ENCODE measurements around the gene KCNK4. TPM values are rescaled to one million over a fixed set of nuclear protein-coding genes. Genes with fewer than 3 reads are reported as not detected.

The KCNK4 gene
- total and polyA plus RNA-seq, 2 of the 13 experiments (the other 11 are each of a cell fraction or from before 2014, with no cell fraction given) = not detected

GRCh38 chr11:64304316-64305072 lies 13.4 kb downstream of the KCNK4 start (continued):
- TF ChIP-seq CENPBD1 (CRISPR knock-in tag; IDR thresholded peaks at IDR 0.05; ENCODE audit: borderline replicate concordance, low read depth) = no peak
- peak; percentile 65; the same call in 1 of the 2 replicates for TF ChIP-seq ZBTB7B (CRISPR knock-in tag; IDR thresholded peaks at IDR 0.05)
- 0 out of 2 replicates have a peak, but pooled peaks have one; percentile 40 for TF ChIP-seq ZNF740 (CRISPR knock-in tag; IDR thresholded peaks at IDR 0.05)
- 0 out of 2 replicates have a peak, but pooled peaks have one; percentile 47 for TF ChIP-seq ZNF205 (CRISPR knock-in tag; IDR thresholded peaks at IDR 0.05)
- TF ChIP-seq REST (IDR thresholded peaks at IDR 0.05; ENCODE audit: borderline replicate concordance in 1 of 2, low read depth in 1 of 2, low read length in 2 of 2) = no peak
- no peak for TF ChIP-seq FOXA1 (IDR thresholded peaks at IDR 0.05)
- no peak for TF ChIP-seq FOXA1 (CRISPR knock-in tag; IDR thresholded peaks at IDR 0.05)
- peak; percentile 50; the same call in 1 of the 2 replicates for TF ChIP-seq ZMYM3 (CRISPR knock-in tag; IDR thresholded peaks at IDR 0.05)
- TF ChIP-seq RFX1 (IDR thresholded peaks at IDR 0.05) = no peak
- peak; percentile 44; the same call in 1 of the 2 replicates for TF ChIP-seq ELF1 (CRISPR knock-in tag; IDR thresholded peaks at IDR 0.05)
- no peak for TF ChIP-seq ZNF234 (CRISPR knock-in tag; conservative IDR thresholded peaks at IDR 0.05)
- 0 out of 2 replicates have a peak, but pooled peaks have one; percentile 4 for TF ChIP-seq HNF4G (IDR thresholded peaks at IDR 0.05; ENCODE audit: borderline replicate concordance, low read depth, low read length)
- TF ChIP-seq HNF4G (CRISPR knock-in tag; IDR thresholded peaks at IDR 0.05; ENCODE audit: borderline replicate concordance, low read depth) = no peak
- TF ChIP-seq ZNF574 (CRISPR knock-in tag; IDR thresholded peaks at IDR 0.05) = peak; percentile 55; the same call in 1 of the 2 replicates
- TF ChIP-seq ZNF510 (CRISPR knock-in tag; IDR thresholded peaks at IDR 0.05; ENCODE audit: low read depth) = no peak
- 0 out of 2 replicates have a peak, but pooled peaks have one; percentile 35 for TF ChIP-seq CERS6 (CRISPR knock-in tag; IDR thresholded peaks at IDR 0.05)
- TF ChIP-seq MEF2D (CRISPR knock-in tag; IDR thresholded peaks at IDR 0.05) = peak; percentile 70; the same call in 1 of the 2 replicates
- 0 out of 2 replicates have a peak, but pooled peaks have one; percentile 10 for TF ChIP-seq THAP7 (CRISPR knock-in tag; IDR thresholded peaks at IDR 0.05)
- TF ChIP-seq SOX6 (IDR thresholded peaks at IDR 0.05) = no peak
- peak; percentile 42 for TF ChIP-seq SOX6 (CRISPR knock-in tag; IDR thresholded peaks at IDR 0.05)
- TF ChIP-seq RAD21 (CRISPR knock-in tag; IDR thresholded peaks at IDR 0.05) = peak; percentile 48; the same call in 1 of the 2 replicates

Data from HepG2 (cell line).